NCI-H2171 (cell line): Measurements from ENCODE around the gene LRRTM2.

Source experiments
- DNase-seq: peaks from one replicate; lab custom pipeline; 2025; lab: John Stamatoyannopoulos, UW

Gene LRRTM2

GRCh38 chr5:138883211-138883610 lies 8.1 kb upstream of the LRRTM2 start:
- no peak for DNase-seq

- DNase-seq, result no peak
Measured at GRCh38 chr5:138878437-138879235, 3.5 kb upstream of the LRRTM2 start.

- DNase-seq, result no peak
Measured at GRCh38 chr5:138876811-138877210, 1.7 kb upstream of the LRRTM2 start.

- DNase-seq, result no peak
Measured at GRCh38 chr5:138875946-138876345, 811 bp upstream of the LRRTM2 start.

GRCh38 chr5:138875552-138875875 lies 379 bp upstream of the LRRTM2 start:
- no peak for DNase-seq

DNA sequence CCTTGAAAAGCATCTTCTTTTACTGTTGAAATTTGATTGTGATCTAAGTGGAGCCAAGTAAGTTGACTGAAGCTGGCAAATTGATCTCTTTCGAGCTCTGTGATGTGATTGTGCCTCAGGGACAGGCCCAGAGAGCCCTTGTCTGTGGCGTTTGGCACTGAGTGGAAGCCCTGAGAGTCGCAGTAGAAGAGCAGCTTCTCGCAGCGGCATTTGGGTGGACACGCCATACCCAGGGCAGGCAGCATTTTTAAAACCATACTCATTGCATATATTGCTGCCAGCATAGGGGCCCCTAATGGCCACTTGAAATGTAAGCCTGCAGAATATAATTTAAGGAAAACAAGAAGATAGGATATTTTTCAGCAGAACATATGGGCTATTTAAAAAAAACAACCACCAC lies 894 bp downstream of the LRRTM2 start:
- no peak for DNase-seq

- no peak for DNase-seq
Measured at GRCh38 chr5:138873466-138874221, 1.5 kb downstream of the LRRTM2 start.

DNA sequence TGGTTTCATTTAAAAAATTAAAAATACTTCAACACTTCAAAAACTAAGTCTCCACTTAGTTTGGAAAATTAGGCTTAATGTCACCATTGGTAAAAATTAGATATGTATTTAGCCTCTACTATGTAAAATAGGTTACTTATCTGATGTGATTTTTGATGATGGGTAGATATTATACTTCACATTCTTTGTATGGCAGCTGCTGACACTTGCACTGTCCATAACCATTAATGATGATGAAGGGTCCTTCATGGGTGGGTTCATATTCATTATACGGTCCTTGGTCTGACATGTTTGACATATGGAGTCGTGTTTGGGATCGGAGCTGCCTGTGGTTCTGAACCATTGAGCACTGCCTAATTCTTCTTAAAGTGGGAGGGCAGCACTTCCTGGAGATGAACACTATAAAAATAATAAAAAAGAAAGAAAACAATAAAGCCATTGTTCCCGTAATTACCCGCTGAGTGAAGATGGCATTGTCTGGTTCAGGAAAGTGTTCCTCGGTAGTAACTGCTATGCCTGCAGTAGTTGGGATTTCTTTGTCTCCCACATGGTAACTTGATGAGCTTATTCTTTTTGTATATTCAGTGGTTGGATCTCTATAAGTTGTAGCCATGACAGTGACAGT lies 2.2 kb downstream of the LRRTM2 start:
- no peak for DNase-seq

- no peak for DNase-seq
Measured at GRCh38 chr5:138870611-138871010, 4.5 kb downstream of the LRRTM2 start.

DNA sequence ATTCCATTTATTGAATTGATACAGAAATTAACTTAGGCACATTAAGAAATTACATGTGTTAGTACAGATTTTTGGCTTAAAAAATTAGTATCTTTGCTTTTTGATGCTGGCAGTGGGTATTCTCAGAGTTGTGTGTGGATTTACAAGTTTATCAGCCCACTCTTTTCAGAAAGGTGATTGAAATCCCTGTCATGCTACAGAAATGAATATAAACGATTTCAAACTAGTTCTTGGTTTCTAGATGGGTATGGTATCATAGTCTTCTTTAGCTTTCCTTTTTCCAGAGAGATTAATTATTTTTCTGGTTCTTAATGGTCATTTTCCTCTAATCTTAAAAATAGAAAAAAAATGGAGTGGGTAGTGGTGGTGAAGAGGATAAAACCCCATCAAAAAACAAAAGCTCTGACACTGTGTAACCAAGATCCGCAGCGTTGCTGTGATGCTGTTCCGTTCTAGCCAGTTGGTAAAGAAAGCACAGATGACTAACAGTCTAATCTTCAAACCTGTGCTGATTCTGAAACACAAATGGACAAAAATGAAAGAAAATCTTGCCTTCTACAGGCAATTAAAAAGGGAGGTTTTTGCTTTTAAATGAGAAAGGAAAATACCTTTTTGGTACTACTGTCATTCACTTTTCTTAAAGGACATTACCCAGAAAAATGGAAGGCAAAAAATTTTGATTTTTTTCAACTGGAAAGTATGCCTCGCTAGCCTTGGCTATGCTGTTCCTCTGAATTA lies 5.2 kb downstream of the LRRTM2 start:
- DNase-seq, result no peak

DNA sequence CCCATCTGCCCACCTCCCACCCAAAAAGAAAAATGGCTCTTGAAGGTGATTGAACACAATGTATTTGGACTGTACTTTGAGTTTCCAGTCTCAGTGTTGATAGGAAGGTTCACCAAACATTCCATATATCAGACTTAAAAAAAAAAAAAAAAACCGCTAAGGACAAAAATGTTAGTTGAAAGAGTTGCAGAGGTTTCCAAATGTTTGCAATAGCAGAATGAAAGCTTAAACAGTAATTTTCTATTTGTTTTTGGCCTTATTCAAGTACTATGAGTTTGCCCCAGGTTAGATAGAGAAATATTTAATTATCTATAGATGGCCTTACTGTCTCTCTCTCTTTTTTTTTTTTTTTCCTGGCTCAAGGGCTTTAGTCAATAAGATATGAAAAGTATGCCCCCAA lies 6.1 kb downstream of the LRRTM2 start:
- DNase-seq, result no peak

DNA sequence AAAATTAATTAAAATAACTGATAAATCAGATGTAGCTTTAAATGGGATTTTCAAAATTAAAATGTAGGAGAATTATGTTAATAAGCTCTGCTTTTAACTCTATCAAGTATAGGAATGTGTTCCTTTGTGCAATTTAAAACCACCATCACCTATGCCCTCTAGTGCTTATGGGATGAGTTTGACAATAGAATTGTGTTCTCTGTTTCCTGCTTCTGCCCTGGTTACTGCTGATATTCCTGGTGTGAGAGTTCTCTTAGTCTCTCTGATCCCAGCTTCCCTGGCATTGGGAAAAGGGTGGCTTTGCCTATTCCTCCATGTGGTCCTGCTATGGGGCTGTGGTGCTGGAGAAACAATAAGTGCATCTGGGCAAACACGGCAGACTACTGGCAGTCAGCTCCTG lies 8.1 kb downstream of the LRRTM2 start:
- DNase-seq, result no peak

DNA sequence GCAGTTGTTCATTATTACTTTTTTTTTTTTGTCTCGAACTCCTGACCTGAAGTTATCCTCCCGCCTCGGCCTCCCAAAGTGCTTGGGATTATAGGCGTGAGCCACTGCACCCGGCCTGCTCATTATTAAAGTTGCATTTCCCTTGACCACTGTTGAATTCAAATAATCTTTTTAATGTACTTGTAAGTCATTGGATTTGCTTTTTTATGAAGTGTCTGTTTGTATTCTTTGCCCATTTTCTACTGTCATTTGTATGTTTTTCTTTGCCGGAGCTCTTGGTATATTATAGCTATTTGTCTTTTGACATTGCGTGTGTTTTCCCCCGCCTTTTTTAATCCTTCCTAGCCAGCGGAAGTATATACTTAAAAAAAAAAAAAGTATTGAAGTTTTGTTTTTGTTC lies 22.0 kb downstream of the LRRTM2 start:
- no peak for DNase-seq

- no peak for DNase-seq
Measured at GRCh38 chr5:138850865-138851435, 24.2 kb downstream of the LRRTM2 start.

- DNase-seq, result no peak
Measured at GRCh38 chr5:138849882-138850281, 25.3 kb downstream of the LRRTM2 start.

DNA sequence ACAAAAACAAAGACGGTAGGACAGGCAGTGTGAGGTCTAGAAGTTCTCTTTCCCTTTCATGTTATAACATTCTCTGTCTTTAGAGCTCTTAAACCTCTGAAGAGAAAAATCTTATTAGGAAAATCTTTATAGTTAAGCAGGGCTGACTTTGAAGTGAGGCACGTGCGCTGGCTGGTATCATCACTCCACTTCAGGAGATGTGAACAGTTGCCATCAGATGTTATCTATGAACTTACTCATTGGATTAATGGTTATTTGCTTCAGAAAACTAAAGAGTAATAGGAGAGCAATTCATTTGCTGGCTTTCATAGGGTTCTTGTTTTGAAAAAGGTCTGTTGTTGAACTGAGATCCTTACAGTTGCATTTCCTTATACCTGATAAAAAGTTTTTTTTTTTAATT lies 25.7 kb downstream of the LRRTM2 start:
- DNase-seq, result no peak

GRCh38 chr5:138844812-138845513 lies 30.2 kb downstream of the LRRTM2 start:
- no peak for DNase-seq

DNA sequence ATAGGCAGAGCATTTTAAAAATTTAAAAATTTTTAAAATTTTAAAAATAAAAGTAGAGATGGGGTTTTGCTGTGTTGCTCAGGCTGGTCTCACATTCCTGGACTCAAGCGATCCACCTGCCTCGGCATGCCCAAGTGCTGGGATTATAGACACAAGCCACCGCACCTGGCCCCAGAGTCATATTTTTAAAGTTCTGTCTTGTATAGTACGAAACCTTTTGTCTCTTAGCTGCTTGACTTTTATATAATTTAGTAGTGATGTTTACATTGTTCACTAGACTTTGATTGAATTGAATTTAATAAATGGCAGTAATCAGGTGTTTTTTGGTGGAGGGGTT lies 31.0 kb downstream of the LRRTM2 start:
- DNase-seq, result no peak

DNA sequence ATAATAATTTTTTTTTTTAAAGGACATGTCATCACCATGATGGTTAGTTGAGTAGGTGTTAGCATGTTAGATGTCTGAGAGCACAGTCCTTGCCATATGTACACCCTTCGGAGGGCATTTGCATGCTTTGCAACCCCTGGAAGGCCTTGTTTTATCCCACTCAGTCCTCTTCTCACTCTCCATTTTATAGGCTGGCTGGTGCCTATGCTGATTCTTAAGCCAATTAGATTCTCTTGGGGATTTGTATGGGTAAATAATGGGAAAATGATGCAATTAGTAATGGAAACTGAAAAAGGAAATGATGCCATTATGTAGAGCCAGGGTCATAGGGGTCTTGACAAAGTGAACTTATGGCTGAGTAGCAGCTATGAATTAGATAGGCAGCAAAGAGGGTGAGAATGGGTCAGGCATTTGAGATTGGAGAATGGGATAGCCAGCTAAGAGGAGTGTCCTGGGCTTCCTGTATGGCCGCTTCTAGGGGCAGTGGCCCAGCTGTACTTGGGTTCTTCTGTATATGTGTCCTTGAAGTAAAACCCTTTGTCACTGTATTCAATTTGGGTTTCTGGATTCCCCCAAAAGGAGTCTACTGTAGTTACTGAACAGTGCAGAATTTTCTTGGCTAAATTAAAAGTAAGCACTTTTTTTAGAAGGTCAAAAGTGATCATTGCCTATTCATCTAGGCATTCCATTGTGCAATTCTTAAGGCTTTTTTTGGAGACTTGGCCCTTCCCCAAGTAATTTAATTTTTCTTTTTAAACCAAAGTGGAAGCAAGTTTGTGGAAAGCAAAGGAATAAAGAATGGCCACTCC lies 31.6 kb downstream of the LRRTM2 start:
- no peak for DNase-seq

- DNase-seq, result no peak
Measured at GRCh38 chr5:138841531-138841930, 33.6 kb downstream of the LRRTM2 start.

DNA sequence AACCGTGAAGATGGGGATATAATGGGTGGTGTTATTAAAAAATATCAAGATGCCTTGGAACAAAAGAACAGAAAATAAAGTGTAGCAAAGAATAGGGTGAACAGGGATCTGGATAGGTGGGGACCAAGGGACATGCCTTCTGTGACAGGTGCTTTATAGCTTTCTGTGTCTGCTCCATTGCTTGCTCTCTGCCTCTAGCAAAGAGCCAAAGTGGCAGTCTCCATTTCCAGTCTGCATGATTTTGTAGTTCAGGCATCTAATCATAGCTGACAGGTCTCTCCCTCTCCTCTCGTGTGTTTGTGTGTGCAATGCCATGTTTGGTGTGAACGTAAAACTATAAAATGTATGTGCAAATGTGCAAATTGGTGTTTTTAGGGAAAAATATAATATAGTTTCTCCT lies 35.0 kb downstream of the LRRTM2 start:
- no peak for DNase-seq
